Breast epithelium (tissue), 3 donors: Measurements from ENCODE around the gene FNDC3B.

ENCODE experiments used
- CTCF ChIP-seq, 3 donors: fragments of 450-650 bp; IDR thresholded peaks; one replicate each; pipeline ENCODE4 v1.5.1; 2016 to 2017; ENCODE audit warnings: antibody characterized with exemption in 3 of 3, mild to moderate bottlenecking in 3 of 3, moderate library complexity in 3 of 3
- POLR2AphosphoS5 ChIP-seq, 3 donors: sonication (generic); formaldehyde crosslinking; IDR thresholded peaks; one replicate each; pipeline ENCODE4 v1.6.1; 2017; ENCODE audit warnings: antibody characterized with exemption in 3 of 3

- TF ChIP-seq CTCF (IDR thresholded peaks at IDR 0.05) (no peak), POLR2AphosphoS5 (IDR thresholded peaks at IDR 0.05) (no peak)
These were observed 46.7 kb downstream of the FNDC3B start for GRCh38 chr3:172086071-172086470.
